ENCODE data around the gene BRINP3.

BRINP3 gene

DNA sequence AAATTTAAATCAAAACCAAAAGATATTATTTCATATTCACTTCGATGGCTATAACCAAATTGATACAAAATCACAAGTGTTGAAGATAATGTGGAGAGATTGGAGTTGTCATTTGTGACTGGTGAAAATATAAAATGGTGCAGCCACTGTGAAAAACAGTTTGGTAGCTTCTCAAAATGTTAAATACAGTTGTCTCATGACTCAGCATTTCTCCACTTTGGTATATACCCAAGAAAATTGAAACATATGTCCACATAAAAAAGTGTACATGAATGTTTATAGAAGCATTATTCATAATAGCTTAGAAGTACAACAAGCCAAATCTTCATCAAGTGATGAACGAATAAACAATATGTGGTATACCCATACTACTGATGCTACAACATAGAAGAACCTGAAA is 318.5 kb downstream of the BRINP3 start:
- TF ChIP-seq MYC (IDR thresholded peaks at IDR 0.05; ENCODE audit: low read depth, low read length) (no peak), POLR2A (IDR thresholded peaks at IDR 0.05; ENCODE audit: extremely low read depth, insufficient read length) (no peak)
- TF ChIP-seq, protein P1, sequence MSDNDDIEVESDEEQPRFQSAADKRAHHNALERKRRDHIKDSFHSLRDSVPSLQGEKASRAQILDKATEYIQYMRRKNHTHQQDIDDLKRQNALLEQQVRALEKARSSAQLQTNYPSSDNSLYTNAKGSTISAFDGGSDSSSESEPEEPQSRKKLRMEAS (IDR thresholded peaks at IDR 0.05; ENCODE audit: low read depth, low read length): no peak
- TF ChIP-seq, protein P2, sequence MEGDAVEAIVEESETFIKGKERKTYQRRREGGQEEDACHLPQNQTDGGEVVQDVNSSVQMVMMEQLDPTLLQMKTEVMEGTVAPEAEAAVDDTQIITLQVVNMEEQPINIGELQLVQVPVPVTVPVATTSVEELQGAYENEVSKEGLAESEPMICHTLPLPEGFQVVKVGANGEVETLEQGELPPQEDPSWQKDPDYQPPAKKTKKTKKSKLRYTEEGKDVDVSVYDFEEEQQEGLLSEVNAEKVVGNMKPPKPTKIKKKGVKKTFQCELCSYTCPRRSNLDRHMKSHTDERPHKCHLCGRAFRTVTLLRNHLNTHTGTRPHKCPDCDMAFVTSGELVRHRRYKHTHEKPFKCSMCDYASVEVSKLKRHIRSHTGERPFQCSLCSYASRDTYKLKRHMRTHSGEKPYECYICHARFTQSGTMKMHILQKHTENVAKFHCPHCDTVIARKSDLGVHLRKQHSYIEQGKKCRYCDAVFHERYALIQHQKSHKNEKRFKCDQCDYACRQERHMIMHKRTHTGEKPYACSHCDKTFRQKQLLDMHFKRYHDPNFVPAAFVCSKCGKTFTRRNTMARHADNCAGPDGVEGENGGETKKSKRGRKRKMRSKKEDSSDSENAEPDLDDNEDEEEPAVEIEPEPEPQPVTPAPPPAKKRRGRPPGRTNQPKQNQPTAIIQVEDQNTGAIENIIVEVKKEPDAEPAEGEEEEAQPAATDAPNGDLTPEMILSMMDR (IDR thresholded peaks at IDR 0.05; ENCODE audit: low read depth, low read length): no peak
- H3K4me3 ChIP-seq (ENCODE audit: low read depth, low read length): no peak overlapping the region
- no peak for DNase-seq (ENCODE audit: low read depth)

DNA sequence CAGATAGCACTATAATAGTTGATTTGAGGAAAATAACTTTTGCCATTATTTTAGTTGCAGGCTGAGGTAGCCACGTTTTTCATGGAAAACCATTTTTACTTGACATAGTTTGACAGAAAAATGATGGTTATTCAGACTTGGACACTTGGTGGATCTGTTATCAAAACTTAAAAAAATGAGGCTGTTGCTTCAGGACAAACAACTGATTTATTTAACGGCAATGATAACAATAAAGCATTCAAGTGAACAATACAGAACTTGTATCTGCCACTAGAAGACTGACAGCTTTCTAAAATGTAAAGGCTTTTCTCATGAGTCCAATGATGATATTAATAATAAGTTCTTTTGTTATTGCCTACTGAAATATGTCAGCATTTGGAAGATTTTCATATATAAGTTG is 322.9 kb downstream of the BRINP3 start:
- no peak for DNase-seq (ENCODE audit: low read depth)
- no peak overlapping the region for H3K4me3 ChIP-seq (ENCODE audit: low read depth, low read length)
- TF ChIP-seq, protein P1 (IDR thresholded peaks at IDR 0.05; ENCODE audit: low read depth, low read length): no peak
- TF ChIP-seq POLR2A (IDR thresholded peaks at IDR 0.05; ENCODE audit: extremely low read depth, insufficient read length) (no peak), MYC (IDR thresholded peaks at IDR 0.05; ENCODE audit: low read depth, low read length) (no peak)
- TF ChIP-seq, protein P2 (IDR thresholded peaks at IDR 0.05; ENCODE audit: low read depth, low read length): no peak

DNA sequence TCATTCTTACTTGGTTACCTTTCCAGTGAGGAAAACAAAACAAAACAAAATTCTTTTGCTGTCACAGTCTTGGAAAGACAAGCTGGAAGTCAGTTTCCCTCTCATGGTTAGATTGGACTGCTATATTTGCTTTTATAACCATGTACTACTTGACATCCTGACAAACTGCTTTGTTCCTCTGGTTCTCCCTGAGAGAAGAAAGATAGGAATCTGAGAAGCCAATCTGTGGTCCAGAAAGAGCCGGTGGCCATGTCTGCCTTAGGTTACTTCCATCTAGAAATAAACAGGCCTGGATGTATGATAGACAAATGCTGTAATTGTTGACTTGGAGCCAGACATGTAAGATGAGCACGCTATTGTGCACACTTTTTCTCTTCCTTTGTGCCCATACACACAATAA is 330.0 kb downstream of the BRINP3 start:
- no peak for TF ChIP-seq MYC (IDR thresholded peaks at IDR 0.05; ENCODE audit: low read depth, low read length)
- TF ChIP-seq, protein P2 (IDR thresholded peaks at IDR 0.05; ENCODE audit: low read depth, low read length): no peak
- TF ChIP-seq, protein P1 (IDR thresholded peaks at IDR 0.05; ENCODE audit: low read depth, low read length): no peak
- no peak for TF ChIP-seq POLR2A (IDR thresholded peaks at IDR 0.05; ENCODE audit: extremely low read depth, insufficient read length)
- H3K4me3 ChIP-seq (ENCODE audit: low read depth, low read length): no peak overlapping the region
- DNase-seq (ENCODE audit: low read depth): no peak

DNA sequence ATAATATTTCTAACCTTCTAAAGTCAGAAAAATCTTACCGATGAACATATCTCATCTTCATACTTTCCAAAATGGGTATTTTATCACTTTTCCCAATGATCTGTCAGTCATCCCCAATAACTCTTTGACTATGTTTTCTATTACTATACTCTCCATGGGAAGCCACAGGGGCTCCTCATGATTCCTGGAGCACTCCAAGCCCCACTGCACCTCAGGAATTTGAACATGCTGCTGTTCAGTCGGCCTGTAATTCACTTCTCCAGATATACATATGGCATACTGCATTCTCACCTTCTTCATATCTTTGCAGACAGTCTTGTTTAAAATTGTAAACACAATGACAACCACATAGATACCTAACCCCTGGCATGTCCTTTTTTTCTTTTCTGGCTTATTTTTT is 333.0 kb downstream of the BRINP3 start:
- no peak overlapping the region for H3K4me3 ChIP-seq (ENCODE audit: low read depth, low read length)
- DNase-seq (ENCODE audit: low read depth): no peak
- TF ChIP-seq POLR2A (IDR thresholded peaks at IDR 0.05; ENCODE audit: extremely low read depth, insufficient read length) (no peak), MYC (IDR thresholded peaks at IDR 0.05; ENCODE audit: low read depth, low read length) (no peak)
- TF ChIP-seq, protein P1 (IDR thresholded peaks at IDR 0.05; ENCODE audit: low read depth, low read length): no peak
- TF ChIP-seq, protein P2 (IDR thresholded peaks at IDR 0.05; ENCODE audit: low read depth, low read length): no peak

DNA sequence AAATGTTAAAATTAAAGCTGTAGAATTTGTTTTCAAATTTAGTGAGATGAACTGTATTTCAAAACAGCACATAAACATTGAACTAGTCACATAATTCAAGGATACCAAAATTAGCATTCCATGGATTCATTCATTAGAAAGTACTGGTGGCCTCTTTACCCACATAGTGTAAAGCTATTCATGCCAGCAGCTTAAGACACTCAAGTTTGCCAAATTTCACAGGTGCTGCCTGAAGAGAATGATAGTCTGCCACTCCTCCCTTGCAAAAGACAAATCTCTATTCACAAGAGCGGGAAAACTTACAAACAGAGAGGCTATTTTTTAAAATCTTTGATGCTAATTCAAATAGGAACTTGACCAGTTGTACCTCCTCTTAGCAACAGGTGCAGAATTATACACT is 337.0 kb downstream of the BRINP3 start:
- H3K4me3 ChIP-seq (ENCODE audit: low read depth, low read length): no peak overlapping the region
- TF ChIP-seq, protein P1 (IDR thresholded peaks at IDR 0.05; ENCODE audit: low read depth, low read length): no peak
- TF ChIP-seq POLR2A (IDR thresholded peaks at IDR 0.05; ENCODE audit: extremely low read depth, insufficient read length) (no peak), MYC (IDR thresholded peaks at IDR 0.05; ENCODE audit: low read depth, low read length) (no peak)
- TF ChIP-seq, protein P2 (IDR thresholded peaks at IDR 0.05; ENCODE audit: low read depth, low read length): no peak
- no peak for DNase-seq (ENCODE audit: low read depth)

DNA sequence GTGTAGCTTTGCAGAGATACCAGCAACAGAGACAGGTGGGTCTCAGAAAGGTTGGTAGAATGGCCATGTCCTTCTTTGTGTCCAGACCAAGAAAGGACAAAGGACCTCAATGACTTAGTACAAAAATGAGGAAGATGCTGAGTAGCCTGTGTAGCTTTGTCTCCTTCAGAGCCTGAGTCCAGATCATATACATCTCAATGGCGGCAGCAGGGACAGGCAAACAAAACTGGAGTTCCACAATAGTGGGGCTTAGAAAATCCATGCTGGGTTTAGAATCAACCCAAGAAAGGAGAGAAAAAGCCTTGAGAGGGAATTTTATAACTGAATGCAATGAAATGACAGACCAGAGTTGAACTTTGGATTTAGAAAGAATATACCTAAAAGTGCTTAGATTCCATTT is 339.0 kb downstream of the BRINP3 start:
- no peak for DNase-seq (ENCODE audit: low read depth)
- H3K4me3 ChIP-seq (ENCODE audit: low read depth, low read length): no peak overlapping the region
- TF ChIP-seq, protein P1 (IDR thresholded peaks at IDR 0.05; ENCODE audit: low read depth, low read length): no peak
- TF ChIP-seq MYC (IDR thresholded peaks at IDR 0.05; ENCODE audit: low read depth, low read length) (no peak), POLR2A (IDR thresholded peaks at IDR 0.05; ENCODE audit: extremely low read depth, insufficient read length) (no peak)
- TF ChIP-seq, protein P2 (IDR thresholded peaks at IDR 0.05; ENCODE audit: low read depth, low read length): no peak
